ENCODE data around the gene LIPG.

The LIPG gene

GRCh38 chr18:49546719-49547273 lies 15.1 kb upstream of the LIPG start:
- DNase-seq = no peak

DNA sequence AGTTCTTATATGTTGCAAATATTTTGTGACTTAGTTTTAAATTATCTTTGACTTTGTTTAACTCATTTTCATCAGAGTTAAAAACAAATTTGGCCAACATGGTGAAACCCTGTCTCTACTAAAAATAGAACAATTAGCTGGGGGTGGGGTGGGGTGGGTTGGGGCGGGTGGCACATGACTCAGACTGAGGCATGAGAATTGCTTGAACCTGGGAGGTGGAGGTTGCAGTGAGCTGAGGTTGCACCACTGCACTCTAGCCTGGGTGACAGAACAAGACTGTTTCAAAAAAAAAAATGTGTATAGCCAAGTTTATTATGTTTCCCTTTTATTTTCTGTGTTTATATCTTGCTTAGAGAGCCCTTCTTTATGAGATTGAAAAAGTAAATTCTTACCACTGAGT lies 14.2 kb upstream of the LIPG start:
- no peak for DNase-seq

- no peak for DNase-seq
Observed at GRCh38 chr18:49548229-49548636, 13.6 kb upstream of the LIPG start.

DNA sequence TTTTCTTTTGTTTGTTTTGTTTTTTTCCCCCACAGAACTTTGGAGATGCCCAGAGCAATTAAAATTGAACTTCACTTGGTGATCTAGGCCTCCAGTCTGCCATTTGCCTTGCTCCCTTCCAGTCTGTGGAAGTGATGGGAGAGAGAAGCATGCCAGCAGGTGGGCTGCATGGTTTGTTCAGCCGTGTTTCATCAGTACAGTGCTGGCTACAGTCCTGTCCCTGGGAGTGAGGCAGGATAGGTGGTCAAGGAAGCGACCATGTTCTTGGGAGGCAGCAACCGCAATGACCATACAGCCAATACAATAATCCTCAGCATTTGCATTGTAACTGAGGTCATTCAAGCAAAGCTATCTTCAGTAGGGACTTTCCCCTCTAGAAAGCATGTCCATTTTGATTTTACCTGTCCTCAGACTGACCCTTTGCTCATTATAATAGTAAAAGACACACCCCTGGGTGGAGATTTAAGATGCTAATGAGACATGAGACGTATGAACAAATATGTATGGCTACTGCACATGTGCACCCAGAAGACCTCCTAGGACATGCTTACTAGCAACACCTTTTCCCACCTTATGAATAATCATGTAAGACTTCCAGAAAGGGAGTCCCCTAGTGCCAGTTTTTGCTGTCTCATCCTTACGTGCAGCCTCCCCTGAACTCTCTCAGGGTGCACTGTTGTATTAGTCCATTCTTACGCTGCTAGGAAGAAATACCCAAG lies 11.1 kb upstream of the LIPG start:
- DNase-seq = no peak

DNA sequence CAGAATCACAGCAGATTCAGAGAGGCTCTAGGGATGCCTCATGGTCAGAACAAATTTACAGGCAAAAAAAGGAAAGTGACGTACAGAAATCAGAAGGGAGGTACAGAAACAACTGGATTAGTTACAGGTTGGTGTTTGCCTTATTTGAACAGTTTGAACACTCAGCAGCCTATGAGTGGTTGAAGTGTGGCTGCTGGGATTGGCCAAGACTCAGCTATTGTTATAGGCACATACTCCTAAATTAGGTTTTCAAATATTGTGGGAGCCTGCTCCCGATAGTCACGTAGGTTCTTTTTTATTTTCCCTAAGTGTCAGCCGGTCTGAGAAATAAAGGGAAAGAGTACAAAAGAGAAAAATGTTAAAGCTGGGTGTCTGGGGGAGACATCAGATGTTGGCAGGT lies 8.9 kb upstream of the LIPG start:
- no peak for DNase-seq

- no peak for DNase-seq
Observed at GRCh38 chr18:49555641-49556040, 6.2 kb upstream of the LIPG start.

DNA sequence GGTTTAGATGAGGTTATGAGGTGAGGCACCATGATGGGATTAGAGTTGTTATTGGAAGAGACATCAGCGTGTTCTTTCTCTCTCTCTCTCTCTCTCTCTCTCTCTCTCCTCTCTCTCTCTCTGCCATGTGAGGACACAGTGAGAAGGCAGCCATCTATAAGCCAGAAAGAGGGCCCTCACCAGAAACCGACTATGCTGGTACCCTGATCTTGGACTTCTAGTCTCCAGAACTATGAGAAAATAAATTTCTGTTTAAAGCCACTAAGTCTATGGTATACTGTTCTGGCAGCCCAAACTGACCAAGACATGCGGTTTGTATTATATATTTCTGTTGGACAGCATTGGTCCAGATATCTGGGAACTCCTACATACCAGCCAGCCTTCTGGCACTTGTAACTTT lies 3.5 kb upstream of the LIPG start:
- DNase-seq = no peak

- peak in 2 of 6 experiments; percentile 6 to 28 for DNase-seq
Observed at GRCh38 chr18:49559326-49559931, 2.4 kb upstream of the LIPG start.

DNA sequence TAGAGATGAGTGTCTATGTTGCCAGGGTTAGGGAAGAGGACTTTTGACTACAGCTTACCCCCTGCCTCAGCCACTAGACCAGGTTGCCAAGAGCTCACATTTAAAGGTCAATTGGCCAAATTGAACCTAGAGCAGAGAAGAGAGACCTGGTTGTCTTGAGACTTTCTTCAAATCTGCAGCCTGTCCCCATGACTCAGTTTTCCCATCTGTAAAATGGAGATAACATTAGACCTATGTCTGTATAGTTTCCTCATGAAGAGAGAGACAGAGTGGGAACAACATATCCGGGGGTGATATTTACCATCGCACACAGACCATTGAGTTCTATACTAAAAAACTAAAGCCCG lies 1.6 kb upstream of the LIPG start:
- no peak for DNase-seq

DNA sequence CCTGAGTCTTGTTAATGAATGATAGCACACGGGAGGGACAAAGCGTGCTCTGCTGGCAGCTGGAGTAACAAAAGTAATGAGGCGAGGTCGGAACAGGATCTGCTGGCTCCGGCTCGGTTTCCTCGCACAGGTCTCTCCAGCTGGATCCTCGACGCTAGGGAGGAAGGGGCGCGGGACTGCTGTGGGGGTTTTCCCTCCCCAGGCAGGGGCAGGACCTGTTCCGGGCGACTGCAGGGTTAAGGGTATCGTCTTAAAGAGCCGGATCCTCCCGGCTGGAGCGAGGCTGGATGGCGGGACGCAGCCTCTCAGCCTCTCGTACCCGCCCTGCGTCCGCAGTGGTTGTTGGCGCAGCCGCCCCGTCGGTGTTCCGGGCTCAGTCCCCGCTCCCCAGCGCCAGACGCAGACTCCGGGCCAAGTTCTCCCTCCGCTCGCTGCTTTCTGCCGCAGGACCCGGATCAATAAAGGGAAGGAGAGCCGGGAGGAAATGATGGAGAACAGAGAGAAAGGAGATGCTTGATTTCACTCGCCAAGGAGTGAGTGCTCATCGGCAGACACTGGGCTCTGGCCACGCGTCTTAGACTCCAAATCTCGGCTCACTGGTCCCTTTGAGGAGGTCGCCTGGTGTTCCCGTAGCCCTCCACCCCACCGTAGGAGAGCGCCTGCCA lies 1.1 kb upstream of the LIPG start:
- DNase-seq = no peak

DNA sequence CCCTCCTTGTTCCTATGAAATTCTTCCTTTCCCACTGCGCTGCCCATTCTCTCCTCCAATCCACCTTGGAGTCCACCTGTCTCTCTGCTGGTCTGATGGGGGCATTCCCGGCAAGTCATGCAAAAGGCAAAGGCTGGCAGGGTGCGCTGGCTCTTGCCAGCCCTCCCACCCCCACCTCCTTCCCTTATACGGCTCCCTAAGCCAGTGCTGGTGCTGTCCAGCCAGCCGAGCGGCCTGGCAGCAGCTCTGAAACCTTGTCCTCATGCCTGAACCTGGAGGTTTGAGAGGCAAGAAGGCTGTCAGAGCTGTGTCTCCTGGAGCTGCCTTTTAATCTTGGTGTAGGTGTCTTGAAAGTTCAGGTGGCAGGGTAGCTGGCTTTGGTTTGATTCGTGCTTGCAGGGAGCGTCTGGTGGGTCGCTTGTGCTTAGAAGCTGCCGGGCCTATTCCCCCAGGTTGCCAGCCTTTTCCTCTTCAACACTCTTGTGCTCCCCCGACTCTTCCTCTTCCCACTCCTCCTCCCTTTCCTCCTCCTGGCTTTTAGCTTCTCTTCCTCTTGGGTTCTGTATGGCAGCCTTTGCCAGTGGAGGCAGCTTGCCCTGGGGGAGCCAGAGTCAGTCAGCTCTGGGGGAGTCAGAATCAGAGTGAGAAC lies 748 bp downstream of the LIPG start:
- no peak for DNase-seq

DNA sequence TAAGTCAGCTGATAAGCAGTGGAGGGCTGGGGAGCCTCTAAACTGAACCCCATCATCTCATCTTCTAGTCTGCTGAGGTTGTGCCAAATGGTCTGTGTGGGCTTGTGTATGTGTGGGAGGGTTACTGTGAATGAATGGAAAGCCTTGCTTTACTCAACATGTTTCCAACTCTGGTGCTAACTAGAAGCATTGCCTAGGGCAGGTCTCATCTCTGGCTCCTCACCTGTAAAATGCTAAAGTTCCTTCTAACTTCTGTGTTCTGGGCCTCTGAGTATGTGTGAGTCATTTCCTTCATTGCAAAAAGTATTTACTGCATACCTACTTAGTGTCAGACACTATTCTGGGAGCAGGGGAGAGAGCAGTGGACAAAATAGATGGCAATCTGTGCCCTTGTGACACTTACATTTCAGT lies 1.3 kb downstream of the LIPG start:
- no peak for DNase-seq

DNA sequence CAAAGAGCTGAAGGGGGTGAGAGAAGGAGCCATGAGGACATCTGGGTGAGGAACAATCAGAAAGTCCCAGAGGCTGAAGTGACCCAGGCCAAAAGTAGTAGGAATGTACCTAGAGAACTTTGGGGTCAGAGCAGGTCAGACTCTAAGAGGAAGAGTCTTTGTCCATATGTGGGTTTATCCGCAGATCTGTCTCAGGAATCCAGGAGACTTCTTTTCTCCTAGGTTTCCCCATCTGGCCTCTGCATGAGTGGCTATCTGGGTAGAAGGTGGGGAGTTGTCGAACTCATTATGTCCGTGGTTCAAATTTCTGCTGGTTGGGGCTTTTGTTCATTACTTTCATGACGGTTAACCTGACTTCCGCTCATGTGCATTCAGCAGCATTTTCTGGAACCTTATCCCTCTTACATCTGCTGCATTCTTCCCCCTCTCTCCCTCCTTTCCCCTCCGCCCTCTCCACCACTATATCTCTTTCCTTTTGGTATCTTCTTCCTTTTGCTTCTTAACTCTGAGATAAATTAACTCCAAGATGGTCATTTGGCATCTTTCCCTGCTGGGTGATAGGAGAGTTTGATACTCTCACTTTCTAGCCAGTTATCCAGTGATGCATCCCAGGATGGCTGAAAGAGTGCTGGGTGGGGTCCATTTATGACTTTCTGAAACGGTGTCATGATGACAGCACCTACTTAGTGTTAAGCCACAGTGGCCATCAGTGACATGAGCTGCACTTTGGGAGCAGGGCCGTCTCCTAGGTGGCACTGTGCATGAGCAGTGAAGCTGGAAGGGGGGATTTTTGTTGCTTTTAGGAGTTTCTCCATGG lies 2.1 kb downstream of the LIPG start:
- DNase-seq = no peak

GRCh38 chr18:49564518-49564834 lies 2.6 kb downstream of the LIPG start:
- DNase-seq = no peak

- DNase-seq = no peak
Observed at GRCh38 chr18:49565101-49565500, 3.2 kb downstream of the LIPG start.

DNA sequence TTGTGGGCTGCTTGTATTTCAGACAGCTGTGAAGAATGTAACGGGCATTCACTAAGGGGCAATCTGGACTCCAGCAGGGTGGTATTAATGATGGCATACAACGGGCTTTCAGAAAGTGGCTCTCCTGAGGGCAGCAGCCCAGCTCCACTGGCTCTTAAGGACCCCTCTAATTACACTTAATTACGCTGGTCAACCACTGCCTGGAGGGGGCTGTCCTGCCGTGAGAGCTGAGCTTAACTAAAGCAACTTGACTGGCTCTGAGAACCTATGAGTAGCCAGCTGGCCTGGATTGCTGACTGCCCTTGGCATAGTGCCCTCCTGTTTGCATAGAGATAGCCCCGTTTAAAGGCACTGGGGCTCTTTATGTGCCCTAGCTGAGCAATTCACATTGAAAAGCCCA lies 3.8 kb downstream of the LIPG start:
- DNase-seq = no peak

DNA sequence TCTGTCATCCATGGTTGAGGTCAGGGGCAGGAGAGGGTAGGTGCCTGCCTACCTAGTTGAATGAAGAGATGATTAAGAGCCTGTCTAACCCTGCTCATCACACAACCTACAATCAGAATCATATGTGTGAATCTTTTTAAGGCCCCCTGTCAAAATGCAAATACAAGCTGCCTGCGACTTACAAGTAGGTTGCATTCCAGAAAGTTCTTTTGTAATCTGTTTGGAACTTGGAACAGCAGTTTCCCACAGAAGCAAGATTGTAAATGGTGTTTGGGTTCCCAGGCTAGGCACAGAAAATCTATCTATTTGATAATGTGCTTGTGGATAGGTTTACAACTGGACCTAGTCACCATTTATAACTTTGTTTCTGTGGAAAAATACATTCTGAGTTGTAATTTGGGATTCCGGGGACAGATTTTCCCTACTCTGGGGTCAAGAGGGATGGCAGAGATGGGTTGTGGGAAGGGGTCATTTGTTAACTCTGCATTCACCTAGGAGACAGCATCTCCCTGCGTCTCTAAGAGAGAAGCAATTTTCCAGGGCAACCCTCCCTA lies 4.4 kb downstream of the LIPG start:
- DNase-seq = no peak

DNA sequence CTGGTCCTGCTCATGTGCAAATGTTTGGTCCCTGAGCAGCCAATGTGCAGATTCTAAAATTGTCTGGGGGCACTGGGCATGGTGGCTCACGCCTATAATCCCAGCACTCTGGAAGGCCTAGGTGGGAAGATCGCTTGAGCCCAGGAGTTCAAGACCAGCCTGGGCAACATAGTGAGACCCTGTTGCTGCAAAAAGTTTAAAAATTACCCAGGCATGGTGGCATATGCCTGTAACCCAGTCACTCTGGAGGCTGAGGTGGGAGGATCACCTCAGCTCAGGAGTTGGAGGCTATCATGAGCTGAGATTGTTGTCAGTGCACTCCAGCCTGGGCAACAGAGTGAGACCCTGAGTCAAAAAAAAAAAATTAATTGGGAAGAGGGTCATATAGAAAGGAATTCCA lies 5.1 kb downstream of the LIPG start:
- no peak for DNase-seq

GRCh38 chr18:49569724-49570123 lies 7.9 kb downstream of the LIPG start:
- DNase-seq = no peak

DNA sequence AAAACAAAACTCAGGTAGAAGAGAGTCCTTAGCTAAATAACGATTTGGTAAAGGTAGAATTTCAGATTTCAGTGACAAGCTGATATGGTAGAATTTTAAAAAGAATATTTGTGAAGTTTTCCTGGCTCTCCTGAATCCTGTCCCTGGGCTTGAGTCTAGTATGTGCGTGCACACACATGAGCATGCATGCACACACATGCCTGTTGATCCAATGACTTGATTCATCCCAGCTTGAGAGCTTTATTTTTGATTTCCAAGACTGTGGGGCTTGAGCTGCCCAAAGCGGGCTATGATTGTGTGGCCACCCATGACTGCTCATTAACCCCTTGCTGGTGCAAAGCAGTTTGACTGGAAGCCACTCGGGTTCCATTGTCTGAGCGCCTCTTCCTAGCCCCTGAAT lies 9.0 kb downstream of the LIPG start:
- DNase-seq = no peak

GRCh38 chr18:49572611-49573345 lies 10.9 kb downstream of the LIPG start:
- no peak for DNase-seq

DNA sequence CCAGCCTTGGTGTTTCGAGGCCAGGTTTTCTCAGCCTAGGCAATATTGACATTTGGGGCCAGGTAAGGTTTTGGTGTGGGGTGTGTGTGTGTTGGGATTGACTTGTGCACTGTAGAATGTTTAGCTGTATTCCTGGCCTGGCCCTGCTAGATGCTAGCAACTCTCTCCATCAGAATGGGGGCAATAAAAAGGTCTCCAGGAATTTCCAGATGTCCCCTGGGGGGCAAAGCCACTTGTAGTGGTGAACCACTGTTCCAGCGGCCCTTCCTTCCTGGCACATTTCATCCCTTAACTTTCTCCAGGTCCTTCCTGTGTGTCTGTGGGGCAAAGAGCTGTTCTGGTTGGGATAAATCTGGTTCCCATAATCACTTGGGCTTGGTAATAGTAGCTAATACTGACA lies 12.0 kb downstream of the LIPG start:
- DNase-seq = no peak

All from stimulated activated naive CD4-positive, alpha-beta T cell (primary cell).